Activated CD8-positive, alpha-beta memory T cell treated with anti-CD3 and anti-CD28 coated beads for 48 hours (primary cell): ENCODE data around the gene PTPRN2.

Experiments used
- DNase-seq, 3 experiments: peaks; one replicate each; pipeline ENCODE4 v3.0.0-alpha.2; 2020; ENCODE audit warnings: low read depth in 2 of 3, low spot score in 2 of 3

PTPRN2 gene

GRCh38 chr7:157686285-157686894 is 901.2 kb downstream of the PTPRN2 start:
- no peak for DNase-seq

GRCh38 chr7:157685430-157686284 is 902.0 kb downstream of the PTPRN2 start:
- DNase-seq, result no peak

- DNase-seq, result no peak
Observed at GRCh38 chr7:157684909-157685429, 902.7 kb downstream of the PTPRN2 start.

GRCh38 chr7:157684157-157684908 is 903.3 kb downstream of the PTPRN2 start:
- DNase-seq, result no peak

GRCh38 chr7:157683747-157684156 is 903.9 kb downstream of the PTPRN2 start:
- DNase-seq, result no peak

- DNase-seq, result no peak
Observed at GRCh38 chr7:157682946-157683746, 904.5 kb downstream of the PTPRN2 start.

- no peak for DNase-seq
Observed at GRCh38 chr7:157682064-157682945, 905.3 kb downstream of the PTPRN2 start.

GRCh38 chr7:157679607-157680006 is 908.0 kb downstream of the PTPRN2 start:
- DNase-seq, result no peak

GRCh38 chr7:157678501-157678900 is 909.1 kb downstream of the PTPRN2 start:
- no peak for DNase-seq

- no peak for DNase-seq
Observed at GRCh38 chr7:157676456-157677255, 911.0 kb downstream of the PTPRN2 start.

- DNase-seq, result no peak
Observed at GRCh38 chr7:157676001-157676400, 911.6 kb downstream of the PTPRN2 start.

GRCh38 chr7:157675427-157675927 is 912.1 kb downstream of the PTPRN2 start:
- DNase-seq, result no peak

- no peak for DNase-seq
Observed at GRCh38 chr7:157674715-157675426, 912.8 kb downstream of the PTPRN2 start.

GRCh38 chr7:157674027-157674714 is 913.5 kb downstream of the PTPRN2 start:
- no peak for DNase-seq

- DNase-seq, result no peak
Observed at GRCh38 chr7:157673573-157673972, 914.0 kb downstream of the PTPRN2 start.

GRCh38 chr7:157671358-157672255 is 916.0 kb downstream of the PTPRN2 start:
- DNase-seq, result no peak
